SIG-M5 (cell line): ENCODE measurements around the gene PYY.

Experiments used
- DNase-seq: peaks from one replicate; lab custom pipeline; 2025; lab: John Stamatoyannopoulos, UW

Gene PYY

GRCh38 chr17:43914451-43914850 lies 39.3 kb downstream of the PYY start:
- no peak for DNase-seq

- DNase-seq, result no peak
Measured at GRCh38 chr17:43913584-43913983, 40.2 kb downstream of the PYY start.

- DNase-seq, result no peak
Measured at GRCh38 chr17:43912635-43913304, 41.0 kb downstream of the PYY start.

GRCh38 chr17:43911904-43912303 lies 41.8 kb downstream of the PYY start:
- DNase-seq, result no peak

- no peak for DNase-seq
Measured at GRCh38 chr17:43909537-43910231, 44.1 kb downstream of the PYY start.

GRCh38 chr17:43907998-43908721 lies 45.6 kb downstream of the PYY start:
- no peak for DNase-seq

- no peak for DNase-seq
Measured at GRCh38 chr17:43907425-43907981, 46.2 kb downstream of the PYY start, which contains the start of gene MPP2. TSS of gene MPP2 (minus strand) at chr17:43907536. CDS start at chr17:43904460, 3,076 bp downstream.

GRCh38 chr17:43906951-43907424 lies 46.8 kb downstream of the PYY start:
- no peak for DNase-seq

- no peak for DNase-seq
Measured at GRCh38 chr17:43905985-43906852, 47.5 kb downstream of the PYY start.

- no peak for DNase-seq
Measured at GRCh38 chr17:43905400-43905984, 48.2 kb downstream of the PYY start.
